HG03097 (cell line): ENCODE measurements around the gene MYL9.

Source experiments
- ATAC-seq: cut with Tn5 transposase; IDR thresholded peaks from one replicate; pipeline ENCODE4 v1.9.1; 2021; ENCODE audit not compliant: unreplicated experiment, low FRiP score

Gene MYL9

GRCh38 chr20:36578356-36579041 lies 37.2 kb downstream of the MYL9 start:
- ATAC-seq, result no peak

- ATAC-seq, result no peak
Measured at GRCh38 chr20:36579996-36580545, 38.8 kb downstream of the MYL9 start.

- ATAC-seq, result no peak
Measured at GRCh38 chr20:36582322-36582721, 41.0 kb downstream of the MYL9 start.

GRCh38 chr20:36582821-36583220 lies 41.5 kb downstream of the MYL9 start:
- no peak for ATAC-seq

GRCh38 chr20:36584018-36584481 lies 42.7 kb downstream of the MYL9 start:
- ATAC-seq, result no peak

- no peak for ATAC-seq
Measured at GRCh38 chr20:36585410-36586125, 44.2 kb downstream of the MYL9 start.

GRCh38 chr20:36587388-36588070 lies 46.2 kb downstream of the MYL9 start:
- no peak for ATAC-seq

- ATAC-seq, result no peak
Measured at GRCh38 chr20:36591281-36591680, 50.0 kb downstream of the MYL9 start.

- no peak for ATAC-seq
Measured at GRCh38 chr20:36591854-36592641, 50.7 kb downstream of the MYL9 start.

- no peak for ATAC-seq
Measured at GRCh38 chr20:36593347-36593929, 52.1 kb downstream of the MYL9 start.

GRCh38 chr20:36599912-36600345 lies 58.6 kb downstream of the MYL9 start:
- no peak for ATAC-seq
